Smooth muscle cell (in vitro differentiated cells): ENCODE data around the gene NLN. TPM values are rescaled to one million over a fixed set of nuclear protein-coding genes. Genes with fewer than 3 reads are reported as not detected.
"Not testable (repeated sequence)": the region's sequence is repeated elsewhere in the genome, so short reads cannot be mapped to it uniquely, and the experiment has no call there.

Experiments
- DNase-seq: peaks from one replicate; lab custom pipeline; 2025; ENCODE audit not compliant: unreplicated experiment; lab: John Stamatoyannopoulos, UW
- H2AFZ ChIP-seq: fragments of 200-600 bp; sonication (generic); 2 replicates; pipeline ENCODE4 v1.6.0; 2016; ENCODE audit warnings: antibody characterized with exemption, low read depth, mild to moderate bottlenecking
- H3F3A ChIP-seq: fragments of 200-600 bp; sonication (generic); 2 replicates; pipeline ENCODE4 v1.6.0; 2017; ENCODE audit warnings: antibody characterized with exemption, low read depth
- H3K27ac ChIP-seq: fragments of 200-600 bp; sonication (generic); 2 replicates; pipeline ENCODE4 v1.5.1; 2016; ENCODE audit warnings: low read depth, mild to moderate bottlenecking
- H3K27me3 ChIP-seq: fragments of 200-600 bp; sonication (generic); 2 replicates; pipeline ENCODE4 v1.6.1; 2016; ENCODE audit warnings: low read depth, mild to moderate bottlenecking
- H3K36me3 ChIP-seq: fragments of 200-600 bp; sonication (generic); 2 replicates; pipeline ENCODE4 v1.5.1; 2016; ENCODE audit warnings: low read depth
- H3K4me1 ChIP-seq: fragments of 200-600 bp; sonication (generic); 2 replicates; pipeline ENCODE4 v1.5.1; 2016; ENCODE audit warnings: low read depth
- H3K4me2 ChIP-seq: fragments of 200-600 bp; sonication (generic); 2 replicates; pipeline ENCODE4 v1.6.0; 2016; ENCODE audit warnings: mild to moderate bottlenecking
- H3K4me3 ChIP-seq: fragments of 200-600 bp; sonication (generic); 2 replicates; pipeline ENCODE4 v1.5.1; 2016; ENCODE audit warnings: mild to moderate bottlenecking
- H3K79me2 ChIP-seq: fragments of 200-600 bp; sonication (generic); 2 replicates; pipeline ENCODE4 v1.6.0; 2016; ENCODE audit warnings: low read depth, mild to moderate bottlenecking
- H3K9ac ChIP-seq: fragments of 200-600 bp; sonication (generic); 2 replicates; pipeline ENCODE4 v1.6.0; 2016; ENCODE audit warnings: low read depth
- H3K9me3 ChIP-seq: fragments of 200-600 bp; sonication (generic); replicated peaks from 2 replicates; pipeline ENCODE4 v1.5.1; 2016; ENCODE audit warnings: low read depth
- H4K20me1 ChIP-seq: fragments of 200-600 bp; sonication (generic); 2 replicates; pipeline ENCODE4 v1.6.0; 2016; ENCODE audit warnings: low read depth
- WGBS: methylation state at CpG from one replicate; pipeline ENCODE4 v1.1.7; 2016; ENCODE audit warnings: low lambda C conversion rate; 5-methylcytosine and 5-hydroxymethylcytosine counted together
- polyA plus RNA-seq: library from polyadenylated mRNA; unstranded; fragments of >200 nt; fragmentation: Nextera tagmentation; extraction: Ambion mirVana; gene quantifications from 2 replicates; pipeline ENCODE4 v1.2.1, GENCODE V29; 2016
- total RNA-seq: library from RNA; depleted of rRNA; stranded (reverse); fragments of >200 nt; gene quantifications from 2 replicates; pipeline ENCODE4 v1.2.3, GENCODE V29; 2014
- TF ChIP-seq, protein P1 (sequence below): fragments of 200-600 bp; sonication (generic); IDR thresholded peaks from 2 replicates; pipeline ENCODE4 v1.5.1; 2017; ENCODE audit warnings: borderline replicate concordance, mild to moderate bottlenecking, antibody characterized with exemption; ENCODE audit not compliant: insufficient read depth, poor library complexity, severe bottlenecking

Gene NLN
- total and polyA plus RNA-seq, 2 experiments from 2014 or later = 31.9 to 33.6 TPM

DNA sequence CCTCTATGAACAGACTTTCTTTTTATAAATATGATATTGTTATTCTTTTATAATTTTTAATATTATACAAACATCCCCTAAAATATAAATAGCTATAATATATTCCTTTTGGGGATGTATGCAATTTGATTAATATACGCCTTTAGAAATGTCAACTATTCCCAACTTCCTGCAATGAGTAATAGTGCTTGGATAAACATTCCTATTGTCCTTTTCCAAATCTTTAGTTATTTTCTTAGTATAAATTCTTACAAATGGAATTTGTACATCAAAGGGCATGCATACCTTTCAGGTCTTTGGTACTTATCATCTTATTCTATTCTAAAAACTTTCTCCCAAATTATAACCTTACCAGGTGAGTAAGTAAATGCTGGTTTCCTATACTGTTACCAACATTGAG, 6.2 kb downstream of the NLN start:
- peaks cover 50% of the 10 kb centered on the region for H4K20me1 ChIP-seq
- H3F3A ChIP-seq = no peaks in the 10 kb centered on the region
- H3K9ac ChIP-seq = no peak overlapping the region
- H3K79me2 ChIP-seq = peaks cover 77% of the 10 kb centered on the region
- peaks cover 7% of the 10 kb centered on the region for H3K4me1 ChIP-seq
- H2AFZ ChIP-seq = no peak overlapping the region
- no peaks in the 10 kb centered on the region for H3K27me3 ChIP-seq
- no peak overlapping the region for H3K4me2 ChIP-seq
- no peaks in the 10 kb centered on the region for H3K9me3 ChIP-seq
- WGBS = 95% methylated on average over 1 of the region's 1 CpG
- DNase-seq = no peak
- no peaks in the 10 kb centered on the region for H3K36me3 ChIP-seq
- TF ChIP-seq, protein P1, sequence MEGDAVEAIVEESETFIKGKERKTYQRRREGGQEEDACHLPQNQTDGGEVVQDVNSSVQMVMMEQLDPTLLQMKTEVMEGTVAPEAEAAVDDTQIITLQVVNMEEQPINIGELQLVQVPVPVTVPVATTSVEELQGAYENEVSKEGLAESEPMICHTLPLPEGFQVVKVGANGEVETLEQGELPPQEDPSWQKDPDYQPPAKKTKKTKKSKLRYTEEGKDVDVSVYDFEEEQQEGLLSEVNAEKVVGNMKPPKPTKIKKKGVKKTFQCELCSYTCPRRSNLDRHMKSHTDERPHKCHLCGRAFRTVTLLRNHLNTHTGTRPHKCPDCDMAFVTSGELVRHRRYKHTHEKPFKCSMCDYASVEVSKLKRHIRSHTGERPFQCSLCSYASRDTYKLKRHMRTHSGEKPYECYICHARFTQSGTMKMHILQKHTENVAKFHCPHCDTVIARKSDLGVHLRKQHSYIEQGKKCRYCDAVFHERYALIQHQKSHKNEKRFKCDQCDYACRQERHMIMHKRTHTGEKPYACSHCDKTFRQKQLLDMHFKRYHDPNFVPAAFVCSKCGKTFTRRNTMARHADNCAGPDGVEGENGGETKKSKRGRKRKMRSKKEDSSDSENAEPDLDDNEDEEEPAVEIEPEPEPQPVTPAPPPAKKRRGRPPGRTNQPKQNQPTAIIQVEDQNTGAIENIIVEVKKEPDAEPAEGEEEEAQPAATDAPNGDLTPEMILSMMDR = no peak
- H3K4me3 ChIP-seq = no peak overlapping the region
- H3K27ac ChIP-seq = no peak overlapping the region

DNA sequence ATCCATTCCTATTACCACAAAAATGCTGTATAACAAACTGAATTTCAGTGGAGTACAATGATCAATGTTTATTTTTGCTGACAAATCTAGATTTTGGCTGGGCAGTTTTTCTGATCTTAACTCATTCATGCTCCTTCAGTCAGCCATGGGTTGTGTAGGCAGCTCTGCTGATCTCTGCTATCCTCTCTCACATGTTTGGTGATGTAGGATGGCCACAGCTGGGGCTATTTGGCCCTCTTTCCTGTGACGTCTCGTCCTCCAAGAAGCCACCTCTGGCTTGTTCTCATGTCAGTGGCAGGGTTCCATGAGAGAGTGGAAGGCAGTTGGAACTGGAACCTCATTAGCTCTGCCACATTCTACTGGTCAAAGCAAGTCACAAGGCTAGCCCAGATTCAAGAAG, 8.9 kb downstream of the NLN start:
- H3K4me2 ChIP-seq = no peak overlapping the region
- H3K4me3 ChIP-seq = no peak overlapping the region
- no peak overlapping the region for H3K9ac ChIP-seq
- no peak for DNase-seq
- H2AFZ ChIP-seq = no peak overlapping the region
- peaks cover 75% of the 10 kb centered on the region for H3K79me2 ChIP-seq
- H3F3A ChIP-seq = no peaks in the 10 kb centered on the region
- no peaks in the 10 kb centered on the region for H3K9me3 ChIP-seq
- no peaks in the 10 kb centered on the region for H3K27me3 ChIP-seq
- no peak overlapping the region for H3K27ac ChIP-seq
- no peaks in the 10 kb centered on the region for H3K4me1 ChIP-seq
- WGBS = 87% methylated on average over 2 of the region's 2 CpGs
- TF ChIP-seq, protein P1 = no peak
- peaks cover 69% of the 10 kb centered on the region for H4K20me1 ChIP-seq
- no peaks in the 10 kb centered on the region for H3K36me3 ChIP-seq

DNA sequence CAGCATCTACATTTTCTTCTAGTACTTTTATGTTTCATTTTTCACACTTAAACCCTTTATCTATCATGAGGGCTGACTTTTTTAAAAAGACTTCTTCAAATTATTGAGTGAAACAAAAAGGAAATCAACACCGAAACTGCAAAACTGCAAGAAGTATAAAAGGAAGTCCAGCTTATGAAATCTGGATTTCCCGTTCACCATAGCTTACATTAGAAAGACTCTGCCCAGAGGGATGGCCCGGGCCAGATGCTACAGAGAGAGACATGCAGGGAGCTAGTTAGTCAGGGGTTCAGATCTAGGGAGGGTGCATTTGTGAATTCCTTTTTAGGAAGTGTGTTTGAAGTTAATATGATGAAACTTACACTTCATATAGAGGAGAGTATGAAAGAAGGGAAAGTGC, 10.0 kb downstream of the NLN start:
- not testable (repeated sequence) for H3K36me3 ChIP-seq, H2AFZ ChIP-seq, H3K4me1 ChIP-seq, H3K4me2 ChIP-seq, H3K27me3 ChIP-seq, H3K27ac ChIP-seq, H3K9ac ChIP-seq, H3K9me3 ChIP-seq, H3K4me3 ChIP-seq, DNase-seq, H3F3A ChIP-seq
- WGBS = 95% methylated on average over 3 of the region's 3 CpGs
- Histone ChIP-seq H3K79me2 (peaks cover 77% of the 10 kb centered on the region), H4K20me1 (peaks cover 71% of the 10 kb centered on the region)

DNA sequence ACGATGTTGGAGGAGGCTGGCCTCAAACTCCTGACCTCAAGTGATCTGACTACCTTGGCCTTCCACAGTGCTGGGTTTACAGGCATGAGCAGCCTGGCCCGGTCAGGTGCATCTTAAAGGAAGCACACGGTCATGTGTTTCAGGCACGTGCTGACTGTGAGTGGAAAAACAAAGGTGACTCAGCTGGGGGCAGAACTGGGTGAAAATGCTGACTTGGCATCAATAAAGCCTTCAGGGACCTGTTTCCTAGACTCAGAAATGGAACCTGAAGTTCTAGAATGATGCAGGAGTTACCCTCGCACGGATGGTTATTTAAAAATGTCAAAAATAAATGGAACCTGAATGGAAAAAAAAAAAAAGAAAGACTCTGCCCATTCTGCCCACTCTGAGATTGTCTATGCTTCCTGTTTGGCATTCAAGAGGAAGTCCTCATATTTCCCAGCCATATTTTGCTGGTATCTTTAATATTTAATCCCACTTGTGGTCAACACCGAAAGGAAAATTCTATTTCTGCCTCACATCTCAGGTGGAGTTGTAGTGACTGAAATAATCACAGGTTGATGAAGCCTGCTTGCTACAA, 12.3 kb downstream of the NLN start:
- not testable (repeated sequence) for H3K27me3 ChIP-seq, H3K36me3 ChIP-seq, H3K4me1 ChIP-seq, DNase-seq, H3K4me3 ChIP-seq, H3K9ac ChIP-seq, H3K27ac ChIP-seq, H3F3A ChIP-seq, H2AFZ ChIP-seq, H3K4me2 ChIP-seq, H3K9me3 ChIP-seq
- Histone ChIP-seq H3K79me2 (peaks cover 76% of the 10 kb centered on the region), H4K20me1 (peaks cover 59% of the 10 kb centered on the region)
- WGBS = 82% methylated on average over 7 of the region's 7 CpGs

DNA sequence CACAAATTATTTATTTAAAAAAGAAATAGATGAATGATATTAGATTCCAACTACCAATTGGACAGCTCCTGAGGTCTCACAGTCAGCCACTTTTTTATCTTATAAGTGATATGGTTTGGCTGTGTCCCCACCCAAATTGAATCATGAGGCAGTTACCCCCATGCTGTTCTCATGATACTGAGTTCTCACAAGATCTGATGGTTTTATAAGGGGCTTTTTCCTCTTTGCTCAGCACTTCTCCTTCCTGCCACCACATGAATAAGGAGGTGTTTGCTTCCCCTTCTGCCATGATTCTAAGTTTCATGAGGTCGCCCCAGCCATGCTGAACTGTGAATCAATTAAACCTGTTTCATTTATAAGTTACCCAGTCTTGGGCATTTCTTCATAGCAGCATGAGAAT, 12.9 kb downstream of the NLN start:
- Histone ChIP-seq H2AFZ (no peak overlapping the region), H3K79me2 (peaks cover 76% of the 10 kb centered on the region), H3F3A (no peaks in the 10 kb centered on the region), H3K27me3 (no peaks in the 10 kb centered on the region), H3K9me3 (no peaks in the 10 kb centered on the region), H4K20me1 (peaks cover 53% of the 10 kb centered on the region), H3K4me1 (no peaks in the 10 kb centered on the region), H3K9ac (no peak overlapping the region), H3K27ac (no peak overlapping the region), H3K4me3 (no peak overlapping the region), H3K4me2 (no peak overlapping the region), H3K36me3 (no peaks in the 10 kb centered on the region)
- TF ChIP-seq, protein P1 = no peak
- DNase-seq = no peak
- 95% methylated on average over 1 of the region's 1 CpG for WGBS
